IPS-18c (cell line): ENCODE results near the gene TSPAN12.

Experiments
- H3K4me3 ChIP-seq: 2 replicates; pipeline ENCODE4 v1.7.0; 2013; ENCODE audit warnings: low read depth, mild to moderate bottlenecking, low read length, moderate library complexity; ENCODE audit not compliant: insufficient read depth
- H3K9me3 ChIP-seq: one replicate; pipeline ENCODE4 v1.6.1; 2013; ENCODE audit warnings: mild to moderate bottlenecking, low read length, moderate library complexity; ENCODE audit not compliant: control insufficient read depth, insufficient read depth

Gene TSPAN12

DNA sequence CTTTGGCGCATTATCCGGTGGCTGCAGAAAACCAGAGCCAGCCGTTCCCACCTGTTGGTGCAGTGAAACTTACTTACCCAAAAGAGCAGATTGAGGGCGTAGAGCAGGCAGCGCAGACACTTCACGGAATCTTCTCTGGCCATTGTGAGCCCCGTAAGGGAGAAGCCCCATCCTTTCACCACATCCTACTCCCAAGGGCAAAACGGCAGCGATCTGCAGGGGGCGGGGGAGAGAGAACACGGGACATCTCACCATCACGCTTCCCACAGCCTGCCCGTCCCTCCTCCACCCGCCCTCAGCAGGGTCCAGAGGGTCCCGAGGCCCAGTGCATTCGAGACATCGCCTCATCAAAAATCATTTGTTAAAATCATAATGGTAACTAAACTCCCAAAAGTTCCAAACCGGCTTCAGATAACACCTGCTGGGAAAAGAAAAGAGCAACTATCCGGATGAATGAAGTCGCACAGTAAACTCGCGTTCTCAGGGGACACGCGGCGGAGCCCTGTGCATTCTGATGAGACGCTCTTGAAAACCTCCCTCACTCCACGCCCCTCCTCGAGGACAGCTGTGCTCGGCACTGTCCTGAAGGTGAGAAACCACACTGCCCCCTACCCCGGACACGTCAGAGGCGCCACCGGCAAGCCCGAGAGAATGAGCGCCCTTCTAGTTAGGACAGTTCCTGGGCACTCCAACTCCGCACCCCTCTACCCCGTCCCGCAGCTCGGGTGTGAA lies 1.2 kb downstream of the TSPAN12 start:
- peak overlapping the region; percentile 82 for H3K4me3 ChIP-seq
- H3K9me3 ChIP-seq: no peaks in the 10 kb centered on the region

- H3K4me3 ChIP-seq: peak overlapping the region; percentile 82; the same call in 1 of the 2 replicates
Measured at GRCh38 chr7:120856198-120856597, 1.7 kb downstream of the TSPAN12 start.

DNA sequence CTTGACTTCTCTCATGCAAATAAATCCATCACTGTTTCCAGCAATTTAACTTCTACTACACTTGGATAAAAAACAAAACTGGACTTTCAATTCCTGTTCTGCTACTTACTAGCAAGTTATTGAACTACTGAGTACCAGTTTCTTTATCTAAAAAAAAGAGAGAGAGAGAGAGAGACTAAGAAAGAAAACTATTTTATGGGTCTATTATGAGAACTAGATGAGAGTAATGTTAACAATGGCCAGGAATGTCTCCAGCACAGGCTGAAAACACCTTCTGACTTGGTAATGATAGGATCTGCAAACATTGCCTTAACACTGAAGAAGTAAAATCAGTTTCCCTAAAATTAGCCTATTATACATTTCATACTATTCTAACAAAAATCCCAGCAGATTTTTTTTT lies 5.2 kb downstream of the TSPAN12 start:
- no peaks in the 10 kb centered on the region for H3K9me3 ChIP-seq
- no peak overlapping the region for H3K4me3 ChIP-seq

More at GRCh38 chr7:120856198-120856597, 1.7 kb downstream of the TSPAN12 start:
- H3K9me3 ChIP-seq: no peaks in the 10 kb centered on the region

- no peak overlapping the region for H3K4me3 ChIP-seq
- no peaks in the 10 kb centered on the region for H3K9me3 ChIP-seq
Measured at GRCh38 chr7:120843109-120843508, 14.8 kb downstream of the TSPAN12 start.

DNA sequence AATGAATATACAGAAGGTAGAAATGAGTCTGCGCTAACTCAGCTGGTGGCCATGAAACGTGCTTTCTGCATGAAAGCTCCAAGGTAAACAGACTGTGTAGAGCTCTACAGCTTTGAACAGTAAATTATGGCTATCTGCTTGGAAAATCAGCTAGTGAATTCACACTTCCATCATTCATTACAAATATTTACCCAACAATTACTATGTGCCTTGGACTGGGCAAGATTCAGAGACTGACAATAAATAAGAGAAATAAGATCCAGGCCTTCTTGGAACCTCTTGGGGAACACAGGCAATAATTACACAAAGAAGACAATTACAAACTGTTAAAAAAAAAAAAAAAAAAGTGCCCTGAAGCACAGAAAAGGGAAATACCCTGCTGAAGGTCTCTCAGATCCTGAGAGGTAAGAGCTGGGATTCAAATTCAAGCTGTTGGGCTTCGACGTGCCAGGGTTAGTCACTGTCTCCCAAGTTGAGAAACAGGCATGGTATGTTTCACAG lies 15.8 kb downstream of the TSPAN12 start:
- H3K9me3 ChIP-seq: no peaks in the 10 kb centered on the region
- H3K4me3 ChIP-seq: no peak overlapping the region

- H3K9me3 ChIP-seq: no peaks in the 10 kb centered on the region
- H3K4me3 ChIP-seq: no peak overlapping the region
Measured at GRCh38 chr7:120841608-120842007, 16.3 kb downstream of the TSPAN12 start.

DNA sequence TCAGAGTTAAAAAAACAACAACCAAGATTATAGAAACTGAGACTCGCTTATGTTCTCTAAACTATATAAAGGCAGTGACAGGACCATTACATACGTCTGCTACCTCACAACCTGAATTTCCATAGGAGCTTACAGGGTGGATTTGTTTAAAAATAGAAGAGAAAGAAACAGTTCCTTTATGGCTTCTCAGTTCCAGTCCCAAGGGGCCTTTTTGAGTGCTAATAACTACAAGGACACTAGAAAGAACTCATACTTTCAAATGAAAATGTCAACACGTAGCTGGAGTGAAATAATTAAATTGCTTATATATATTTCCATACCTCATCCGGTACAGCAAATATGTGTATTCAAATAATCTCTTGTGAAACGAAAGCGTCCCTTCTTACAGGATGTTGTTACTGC lies 19.7 kb downstream of the TSPAN12 start:
- Histone ChIP-seq H3K4me3 (no peak overlapping the region), H3K9me3 (no peaks in the 10 kb centered on the region)

- Histone ChIP-seq H3K4me3 (no peak overlapping the region), H3K9me3 (no peaks in the 10 kb centered on the region)
Measured at GRCh38 chr7:120837599-120837998, 20.3 kb downstream of the TSPAN12 start.

GRCh38 chr7:120836556-120837115 lies 21.3 kb downstream of the TSPAN12 start:
- Histone ChIP-seq H3K9me3 (no peaks in the 10 kb centered on the region), H3K4me3 (no peak overlapping the region)

- Histone ChIP-seq H3K4me3 (no peak overlapping the region), H3K9me3 (no peaks in the 10 kb centered on the region)
Measured at GRCh38 chr7:120834726-120835125, 23.2 kb downstream of the TSPAN12 start.

DNA sequence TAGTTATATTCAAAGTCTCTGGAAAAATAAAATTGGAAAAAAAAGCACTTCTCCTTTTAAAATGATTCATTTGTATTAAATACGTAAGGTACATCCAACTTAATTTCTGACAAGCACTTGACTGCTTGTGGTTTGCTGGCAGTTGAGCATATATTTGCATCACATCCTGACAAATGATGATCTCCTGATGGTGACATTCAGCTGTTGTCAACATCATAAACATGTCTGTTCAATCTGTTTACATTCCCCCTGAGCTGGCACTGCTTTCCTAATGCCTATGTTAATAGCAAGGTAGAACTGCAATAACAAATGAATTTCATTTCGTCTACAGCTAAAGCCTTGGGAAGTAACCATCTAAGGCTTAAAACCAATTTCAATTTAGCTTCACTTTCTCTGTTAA lies 24.4 kb downstream of the TSPAN12 start:
- no peaks in the 10 kb centered on the region for H3K9me3 ChIP-seq
- no peak overlapping the region for H3K4me3 ChIP-seq

- H3K4me3 ChIP-seq: no peak overlapping the region
- no peaks in the 10 kb centered on the region for H3K9me3 ChIP-seq
Measured at GRCh38 chr7:120832803-120833202, 25.1 kb downstream of the TSPAN12 start.

DNA sequence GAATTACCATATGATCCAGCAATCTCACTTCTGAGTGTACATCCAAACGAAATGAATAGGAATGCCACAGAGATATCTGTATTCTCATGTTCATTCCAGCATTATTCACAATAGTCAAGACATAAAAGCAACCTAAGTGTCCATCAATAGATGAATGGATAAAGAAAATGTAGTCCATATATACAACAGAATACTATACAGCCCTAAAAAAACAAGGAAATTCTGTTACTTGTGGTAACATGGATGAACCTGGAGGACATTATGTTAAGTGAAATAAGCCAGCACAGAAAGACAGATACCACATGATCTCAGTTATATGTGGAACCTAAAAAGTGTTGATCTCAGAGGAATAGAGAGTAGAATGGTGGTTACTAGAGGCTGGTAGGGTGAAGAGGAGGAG lies 26.7 kb downstream of the TSPAN12 start:
- Histone ChIP-seq H3K4me3 (no peak overlapping the region), H3K9me3 (no peaks in the 10 kb centered on the region)

GRCh38 chr7:120829487-120829886 lies 28.5 kb downstream of the TSPAN12 start:
- H3K9me3 ChIP-seq: no peaks in the 10 kb centered on the region
- no peak overlapping the region for H3K4me3 ChIP-seq

- Histone ChIP-seq H3K9me3 (no peaks in the 10 kb centered on the region), H3K4me3 (no peak overlapping the region)
Measured at GRCh38 chr7:120828528-120828927, 29.4 kb downstream of the TSPAN12 start.

- Histone ChIP-seq H3K4me3 (no peak overlapping the region), H3K9me3 (no peaks in the 10 kb centered on the region)
Measured at GRCh38 chr7:120827371-120828118, 30.4 kb downstream of the TSPAN12 start.

- Histone ChIP-seq H3K9me3 (no peaks in the 10 kb centered on the region), H3K4me3 (no peak overlapping the region)
Measured at GRCh38 chr7:120825576-120825975, 32.4 kb downstream of the TSPAN12 start.

DNA sequence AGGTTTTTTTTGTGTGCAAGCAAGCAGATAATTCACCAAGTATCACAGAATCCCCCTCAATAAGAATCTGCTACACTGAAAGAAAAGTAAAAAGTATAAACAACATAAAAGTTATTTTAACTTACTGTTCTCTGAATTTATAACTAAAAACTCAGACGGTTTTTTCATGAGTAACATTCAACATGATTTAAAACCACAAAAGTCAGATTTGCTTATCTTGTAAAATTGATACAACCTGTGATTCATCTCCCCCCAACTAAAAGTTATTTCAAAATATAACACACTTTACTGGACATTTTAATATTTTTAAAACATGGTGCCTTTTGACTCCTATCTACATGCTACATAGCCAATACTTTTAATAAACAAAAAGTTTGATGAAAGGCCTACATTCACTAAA lies 32.8 kb downstream of the TSPAN12 start:
- H3K4me3 ChIP-seq: no peak overlapping the region
- H3K9me3 ChIP-seq: no peaks in the 10 kb centered on the region
